Endothelial cell (in vitro differentiated cells): ENCODE data around the gene SCAF8. TPM values are rescaled to one million over a fixed set of nuclear protein-coding genes. Genes with fewer than 3 reads are reported as not detected.

Experiments
- DNase-seq: peaks from one replicate; pipeline ENCODE4 v3.0.0; 2021; ENCODE audit warnings: low spot score
- H3K27ac Mint-ChIP-seq: one replicate; pipeline ENCODE4 v1.8.0; 2021; ENCODE audit warnings: mixed read lengths, inconsistent platforms; ENCODE audit not compliant: unreplicated experiment
- H3K27me3 Mint-ChIP-seq: one replicate; pipeline ENCODE4 v1.8.0; 2021; ENCODE audit warnings: mild to moderate bottlenecking, moderate library complexity, mixed read lengths, inconsistent platforms; ENCODE audit not compliant: unreplicated experiment
- H3K36me3 Mint-ChIP-seq: one replicate; pipeline ENCODE4 v1.8.0; 2021; ENCODE audit warnings: mild to moderate bottlenecking, low read depth, mixed read lengths, inconsistent platforms; ENCODE audit not compliant: unreplicated experiment
- H3K4me1 Mint-ChIP-seq: one replicate; pipeline ENCODE4 v1.8.0; 2021; ENCODE audit warnings: mild to moderate bottlenecking, mixed read lengths, inconsistent platforms; ENCODE audit not compliant: unreplicated experiment
- H3K4me3 Mint-ChIP-seq: one replicate; pipeline ENCODE4 v1.8.0; 2021; ENCODE audit warnings: mild to moderate bottlenecking, mixed read lengths, inconsistent platforms; ENCODE audit not compliant: unreplicated experiment
- H3K9me3 Mint-ChIP-seq: one replicate; pipeline ENCODE4 v1.8.0; 2021; ENCODE audit warnings: mixed read lengths, inconsistent platforms; ENCODE audit not compliant: unreplicated experiment
- CTCF ChIP-seq: fragments of 200-600 bp; sonication (generic); IDR thresholded peaks from one replicate; pipeline ENCODE4 v1.5.0; 2021; ENCODE audit warnings: antibody characterized with exemption; ENCODE audit not compliant: unreplicated experiment
- total RNA-seq: library from RNA; stranded (reverse); fragmentation: NEBNext Ultra II Directional; extraction: Animal tissue kit (Norgen Biotek cat#: 25700); gene quantifications from one replicate; pipeline ENCODE4 v1.2.1, GENCODE V29; 2021; ENCODE audit not compliant: unreplicated experiment

The SCAF8 gene
- total RNA-seq, 1 donor from 2014 or later: 51.4 TPM

- TF ChIP-seq CTCF: no peak
- no peaks in the 10 kb centered on the region for H3K27me3 Mint-ChIP-seq
- no peaks in the 10 kb centered on the region for H3K36me3 Mint-ChIP-seq
- H3K9me3 Mint-ChIP-seq: peaks cover 4% of the 10 kb centered on the region
- no peak for DNase-seq
- H3K4me1 Mint-ChIP-seq: no peaks in the 10 kb centered on the region
- no peak overlapping the region for H3K27ac Mint-ChIP-seq
- H3K4me3 Mint-ChIP-seq: no peak overlapping the region
Observed at GRCh38 chr6:154690857-154691256, 42.4 kb upstream of the SCAF8 start.

- H3K9me3 Mint-ChIP-seq: no peaks in the 10 kb centered on the region
- no peak for TF ChIP-seq CTCF
- H3K4me3 Mint-ChIP-seq: no peak overlapping the region
- H3K36me3 Mint-ChIP-seq: no peaks in the 10 kb centered on the region
- H3K27ac Mint-ChIP-seq: no peak overlapping the region
- H3K4me1 Mint-ChIP-seq: no peaks in the 10 kb centered on the region
- no peaks in the 10 kb centered on the region for H3K27me3 Mint-ChIP-seq
- DNase-seq: no peak
Observed at GRCh38 chr6:154696661-154697060, 36.6 kb upstream of the SCAF8 start.

- H3K27me3 Mint-ChIP-seq: peaks cover 2% of the 10 kb centered on the region
- no peak for TF ChIP-seq CTCF
- DNase-seq: no peak
- no peaks in the 10 kb centered on the region for H3K9me3 Mint-ChIP-seq
- H3K4me3 Mint-ChIP-seq: no peak overlapping the region
- H3K36me3 Mint-ChIP-seq: no peaks in the 10 kb centered on the region
- H3K27ac Mint-ChIP-seq: no peak overlapping the region
- H3K4me1 Mint-ChIP-seq: no peaks in the 10 kb centered on the region
Observed at GRCh38 chr6:154703124-154703523, 30.1 kb upstream of the SCAF8 start.

GRCh38 chr6:154705471-154706113 is 27.6 kb upstream of the SCAF8 start:
- peaks cover 2% of the 10 kb centered on the region for H3K27me3 Mint-ChIP-seq
- TF ChIP-seq CTCF: no peak
- no peaks in the 10 kb centered on the region for H3K36me3 Mint-ChIP-seq
- H3K9me3 Mint-ChIP-seq: no peaks in the 10 kb centered on the region
- no peak overlapping the region for H3K27ac Mint-ChIP-seq
- no peak for DNase-seq
- H3K4me1 Mint-ChIP-seq: no peaks in the 10 kb centered on the region
- H3K4me3 Mint-ChIP-seq: no peak overlapping the region

GRCh38 chr6:154706389-154706788 is 26.8 kb upstream of the SCAF8 start:
- H3K27me3 Mint-ChIP-seq: peaks cover 2% of the 10 kb centered on the region
- no peak for DNase-seq
- no peak overlapping the region for H3K4me3 Mint-ChIP-seq
- H3K36me3 Mint-ChIP-seq: no peaks in the 10 kb centered on the region
- no peak overlapping the region for H3K27ac Mint-ChIP-seq
- no peak for TF ChIP-seq CTCF
- H3K9me3 Mint-ChIP-seq: no peaks in the 10 kb centered on the region
- H3K4me1 Mint-ChIP-seq: no peaks in the 10 kb centered on the region
